Hepatocyte (in vitro differentiated cells): ENCODE results near the gene KRTAP12-4.

Source experiments
- CTCF ChIP-seq: fragments of 200-600 bp; sonication (generic); IDR thresholded peaks from 2 replicates; pipeline ENCODE4 v1.5.1; 2016; ENCODE audit warnings: antibody characterized with exemption, mild to moderate bottlenecking; ENCODE audit not compliant: poor library complexity
- EZH2 ChIP-seq: fragments of 200-600 bp; sonication (generic); IDR thresholded peaks from 2 replicates; pipeline ENCODE4 v1.6.1; 2016; ENCODE audit warnings: antibody characterized with exemption, mild to moderate bottlenecking, borderline replicate concordance
- EZH2phosphoT487 ChIP-seq: fragments of 200-600 bp; sonication (generic); IDR thresholded peaks from one replicate; pipeline ENCODE4 v1.6.1; 2018; ENCODE audit warnings: antibody characterized with exemption, mild to moderate bottlenecking, low read depth, moderate library complexity; ENCODE audit not compliant: unreplicated experiment, severe bottlenecking

GRCh38 chr21:44702973-44703730, 48.7 kb upstream of the KRTAP12-4 start:
- TF ChIP-seq CTCF (no peak), EZH2phosphoT487 (no peak), EZH2 (no peak)
